Fibroblast of lung (primary cell): Measurements from ENCODE around the gene AKAP14.
"Not testable (repeated sequence)": the region's sequence is repeated elsewhere in the genome, so short reads cannot be mapped to it uniquely, and the experiment has no call there.

Source experiments
- CTCF ChIP-seq, 2 donors: IDR thresholded peaks in 1 of 2; conservative IDR thresholded peaks in 1 of 2; 1 replicate in 1 of 2; 2 replicates in 1 of 2; pipeline ENCODE4 v1.5.1; 2011 to 2012; ENCODE audit warnings: low read length in 2 of 2, control low read depth in 1 of 2, inconsistent platforms in 1 of 2, low read depth in 1 of 2, mild to moderate bottlenecking in 1 of 2
- EZH2 ChIP-seq: IDR thresholded peaks from 2 replicates; pipeline ENCODE4 v1.5.1; 2012; ENCODE audit warnings: low read length, control low read depth, mild to moderate bottlenecking; ENCODE audit errors: missing control alignments

- TF ChIP-seq CTCF (conservative IDR thresholded peaks at IDR 0.05 in 1 of 2, IDR thresholded peaks at IDR 0.05 in 1 of 2; ENCODE audit: low read depth in 1 of 2, low read length in 2 of 2); EZH2: not testable (repeated sequence)
Observed at GRCh38 chrX:119890626-119891025, 5.1 kb upstream of the AKAP14 start.
